Smooth muscle cell (in vitro differentiated cells): ENCODE results near the gene KPNB1. TPM values are rescaled to one million over a fixed set of nuclear protein-coding genes. Genes with fewer than 3 reads are reported as not detected.

Experiments
- DNase-seq: peaks from one replicate; lab custom pipeline; 2025; ENCODE audit not compliant: unreplicated experiment; lab: John Stamatoyannopoulos, UW
- H2AFZ ChIP-seq: fragments of 200-600 bp; sonication (generic); 2 replicates; pipeline ENCODE4 v1.6.0; 2016; ENCODE audit warnings: antibody characterized with exemption, low read depth, mild to moderate bottlenecking
- H3F3A ChIP-seq: fragments of 200-600 bp; sonication (generic); 2 replicates; pipeline ENCODE4 v1.6.0; 2017; ENCODE audit warnings: antibody characterized with exemption, low read depth
- H3K27ac ChIP-seq: fragments of 200-600 bp; sonication (generic); 2 replicates; pipeline ENCODE4 v1.5.1; 2016; ENCODE audit warnings: low read depth, mild to moderate bottlenecking
- H3K27me3 ChIP-seq: fragments of 200-600 bp; sonication (generic); 2 replicates; pipeline ENCODE4 v1.6.1; 2016; ENCODE audit warnings: low read depth, mild to moderate bottlenecking
- H3K36me3 ChIP-seq: fragments of 200-600 bp; sonication (generic); 2 replicates; pipeline ENCODE4 v1.5.1; 2016; ENCODE audit warnings: low read depth
- H3K4me1 ChIP-seq: fragments of 200-600 bp; sonication (generic); 2 replicates; pipeline ENCODE4 v1.5.1; 2016; ENCODE audit warnings: low read depth
- H3K4me2 ChIP-seq: fragments of 200-600 bp; sonication (generic); 2 replicates; pipeline ENCODE4 v1.6.0; 2016; ENCODE audit warnings: mild to moderate bottlenecking
- H3K4me3 ChIP-seq: fragments of 200-600 bp; sonication (generic); 2 replicates; pipeline ENCODE4 v1.5.1; 2016; ENCODE audit warnings: mild to moderate bottlenecking
- H3K79me2 ChIP-seq: fragments of 200-600 bp; sonication (generic); 2 replicates; pipeline ENCODE4 v1.6.0; 2016; ENCODE audit warnings: low read depth, mild to moderate bottlenecking
- H3K9ac ChIP-seq: fragments of 200-600 bp; sonication (generic); 2 replicates; pipeline ENCODE4 v1.6.0; 2016; ENCODE audit warnings: low read depth
- H3K9me3 ChIP-seq: fragments of 200-600 bp; sonication (generic); replicated peaks from 2 replicates; pipeline ENCODE4 v1.5.1; 2016; ENCODE audit warnings: low read depth
- H4K20me1 ChIP-seq: fragments of 200-600 bp; sonication (generic); 2 replicates; pipeline ENCODE4 v1.6.0; 2016; ENCODE audit warnings: low read depth
- WGBS: methylation state at CpG from one replicate; pipeline ENCODE4 v1.1.7; 2016; ENCODE audit warnings: low lambda C conversion rate; 5-methylcytosine and 5-hydroxymethylcytosine counted together
- polyA plus RNA-seq: library from polyadenylated mRNA; unstranded; fragments of >200 nt; fragmentation: Nextera tagmentation; extraction: Ambion mirVana; gene quantifications from 2 replicates; pipeline ENCODE4 v1.2.1, GENCODE V29; 2016
- total RNA-seq: library from RNA; depleted of rRNA; stranded (reverse); fragments of >200 nt; gene quantifications from 2 replicates; pipeline ENCODE4 v1.2.3, GENCODE V29; 2014
- TF ChIP-seq, protein P1 (sequence below): fragments of 200-600 bp; sonication (generic); IDR thresholded peaks from 2 replicates; pipeline ENCODE4 v1.5.1; 2017; ENCODE audit warnings: borderline replicate concordance, mild to moderate bottlenecking, antibody characterized with exemption; ENCODE audit not compliant: insufficient read depth, poor library complexity, severe bottlenecking

Gene KPNB1
- total and polyA plus RNA-seq, 2 experiments from 2014 or later: 78.8 to 242 TPM

DNA sequence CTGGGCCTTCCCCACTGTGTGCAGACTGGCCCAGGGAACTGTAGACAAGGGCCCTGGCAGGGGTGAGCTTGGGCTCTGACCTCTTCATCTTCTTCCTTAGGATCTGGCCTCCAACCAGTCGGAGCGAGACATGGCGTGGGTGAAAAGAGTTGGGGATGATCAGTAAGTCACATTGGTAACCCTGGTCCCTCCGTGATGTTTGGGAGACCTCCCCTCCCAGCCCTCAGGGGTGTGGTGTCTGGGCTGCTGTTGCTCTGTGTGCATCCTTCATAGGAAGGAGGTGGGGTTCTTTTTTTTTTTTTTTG lies 49.8 kb downstream of the KPNB1 start:
- H3K9ac ChIP-seq: no peak overlapping the region
- no peaks in the 10 kb centered on the region for H3K36me3 ChIP-seq
- no peak overlapping the region for H2AFZ ChIP-seq
- H3F3A ChIP-seq: peaks cover 5% of the 10 kb centered on the region
- no peaks in the 10 kb centered on the region for H3K27me3 ChIP-seq
- TF ChIP-seq, protein P1, sequence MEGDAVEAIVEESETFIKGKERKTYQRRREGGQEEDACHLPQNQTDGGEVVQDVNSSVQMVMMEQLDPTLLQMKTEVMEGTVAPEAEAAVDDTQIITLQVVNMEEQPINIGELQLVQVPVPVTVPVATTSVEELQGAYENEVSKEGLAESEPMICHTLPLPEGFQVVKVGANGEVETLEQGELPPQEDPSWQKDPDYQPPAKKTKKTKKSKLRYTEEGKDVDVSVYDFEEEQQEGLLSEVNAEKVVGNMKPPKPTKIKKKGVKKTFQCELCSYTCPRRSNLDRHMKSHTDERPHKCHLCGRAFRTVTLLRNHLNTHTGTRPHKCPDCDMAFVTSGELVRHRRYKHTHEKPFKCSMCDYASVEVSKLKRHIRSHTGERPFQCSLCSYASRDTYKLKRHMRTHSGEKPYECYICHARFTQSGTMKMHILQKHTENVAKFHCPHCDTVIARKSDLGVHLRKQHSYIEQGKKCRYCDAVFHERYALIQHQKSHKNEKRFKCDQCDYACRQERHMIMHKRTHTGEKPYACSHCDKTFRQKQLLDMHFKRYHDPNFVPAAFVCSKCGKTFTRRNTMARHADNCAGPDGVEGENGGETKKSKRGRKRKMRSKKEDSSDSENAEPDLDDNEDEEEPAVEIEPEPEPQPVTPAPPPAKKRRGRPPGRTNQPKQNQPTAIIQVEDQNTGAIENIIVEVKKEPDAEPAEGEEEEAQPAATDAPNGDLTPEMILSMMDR: no peak
- no peak overlapping the region for H3K27ac ChIP-seq
- DNase-seq: no peak
- no peak overlapping the region for H3K4me2 ChIP-seq
- peaks cover 15% of the 10 kb centered on the region for H3K4me1 ChIP-seq
- WGBS: 99% methylated on average over 4 of the region's 4 CpGs
- H3K9me3 ChIP-seq: no peaks in the 10 kb centered on the region
- peaks cover 9% of the 10 kb centered on the region for H4K20me1 ChIP-seq
- H3K4me3 ChIP-seq: no peak overlapping the region
- H3K79me2 ChIP-seq: no peaks in the 10 kb centered on the region

DNA sequence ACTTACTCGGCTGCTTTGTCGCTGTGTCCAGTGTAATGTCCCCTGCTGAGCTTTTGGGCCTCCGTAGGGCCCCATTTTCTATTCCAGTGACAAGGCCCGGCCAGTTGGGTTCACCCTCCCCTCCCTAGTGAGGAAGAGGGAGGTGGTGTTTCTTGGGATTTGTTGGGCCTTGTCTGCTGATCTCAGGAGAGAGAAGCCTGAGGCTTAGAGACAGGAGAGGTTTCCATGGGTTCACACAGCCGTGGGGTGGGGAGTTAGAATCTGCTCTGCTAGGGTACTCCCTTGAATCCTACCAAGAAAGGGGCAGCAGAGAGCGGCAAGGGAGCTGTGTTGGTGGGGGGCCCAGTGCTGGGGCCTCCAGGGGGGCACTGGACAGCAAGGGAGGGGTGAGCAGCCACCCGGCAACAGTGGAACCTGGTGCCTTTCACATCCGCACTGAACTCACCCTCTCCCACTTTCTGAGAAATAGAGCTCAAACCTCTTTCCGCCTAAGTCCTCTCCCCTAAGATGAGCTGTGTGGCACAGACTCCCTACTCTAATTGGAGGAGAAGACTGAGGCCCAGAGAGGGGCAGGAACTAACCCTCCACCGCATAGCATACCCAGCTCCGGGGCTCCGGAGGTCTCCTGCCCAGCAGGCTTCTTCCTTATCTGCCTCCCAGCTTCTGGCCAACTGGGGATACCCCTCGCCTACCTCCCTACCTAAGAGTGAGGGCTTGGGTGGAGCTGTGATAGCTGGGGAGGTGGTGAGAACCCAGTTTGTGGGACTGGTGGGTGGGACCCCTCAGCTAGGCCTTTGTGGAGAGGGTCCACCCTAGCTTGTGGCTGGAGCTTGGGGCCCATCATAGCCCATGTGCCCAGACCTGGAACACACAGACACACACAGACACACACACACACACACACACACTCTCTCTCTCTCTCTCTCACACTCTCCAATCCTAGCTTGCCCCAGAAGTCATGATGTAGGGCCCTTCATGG lies 51.0 kb downstream of the KPNB1 start:
- Histone ChIP-seq H4K20me1 (peaks cover 14% of the 10 kb centered on the region), H3K27me3 (no peaks in the 10 kb centered on the region), H3K36me3 (no peaks in the 10 kb centered on the region), H3F3A (peaks cover 5% of the 10 kb centered on the region), H3K79me2 (no peaks in the 10 kb centered on the region), H3K4me3 (no peak overlapping the region), H3K9ac (no peak overlapping the region), H3K4me2 (no peak overlapping the region), H3K9me3 (no peaks in the 10 kb centered on the region), H2AFZ (no peak overlapping the region), H3K4me1 (peaks cover 10% of the 10 kb centered on the region), H3K27ac (no peak overlapping the region)
- TF ChIP-seq, protein P1: no peak
- DNase-seq: no peak
- 92% methylated on average over 13 of the region's 13 CpGs for WGBS

DNA sequence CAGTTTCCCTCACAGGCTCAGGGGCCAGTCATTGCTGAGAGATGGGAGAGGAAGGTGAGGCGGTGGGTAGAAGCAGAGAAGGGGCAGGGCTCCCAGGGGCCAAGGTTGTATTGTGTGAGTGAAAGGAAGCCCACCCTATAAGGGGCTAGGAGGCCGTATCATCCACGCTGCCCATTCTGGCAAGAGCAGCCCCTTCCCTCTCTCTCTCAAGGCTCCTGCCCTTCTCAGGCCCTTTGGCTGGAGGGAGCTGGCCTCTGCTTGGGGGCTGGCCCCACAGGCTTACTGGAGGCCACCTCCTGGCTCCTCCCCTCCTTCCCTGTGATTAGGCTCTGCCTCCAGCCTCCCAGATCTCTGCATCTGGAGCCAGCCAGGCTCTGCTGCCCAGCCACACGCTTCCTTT lies 51.9 kb downstream of the KPNB1 start:
- no peaks in the 10 kb centered on the region for H3K79me2 ChIP-seq

More for the DNA sequence above, 51.9 kb downstream of the KPNB1 start:
- TF ChIP-seq, protein P1: no peak
- Histone ChIP-seq H3K27me3 (no peaks in the 10 kb centered on the region), H3K4me3 (no peak overlapping the region), H3K27ac (no peak overlapping the region), H2AFZ (no peak overlapping the region), H3K4me1 (peaks cover 10% of the 10 kb centered on the region), H3K9ac (no peak overlapping the region), H3K9me3 (no peaks in the 10 kb centered on the region), H3F3A (peaks cover 1% of the 10 kb centered on the region), H3K4me2 (no peak overlapping the region), H4K20me1 (peaks cover 18% of the 10 kb centered on the region), H3K36me3 (no peaks in the 10 kb centered on the region)
- DNase-seq: no peak
- 75% methylated on average over 4 of the region's 4 CpGs for WGBS
